Calu3 (cell line): Measurements from ENCODE around the gene DNMBP. TPM values are rescaled to one million over a fixed set of nuclear protein-coding genes. Genes with fewer than 3 reads are reported as not detected.
"Not testable (repeated sequence)": the region's sequence is repeated elsewhere in the genome, so short reads cannot be mapped to it uniquely, and the experiment has no call there.

Source experiments
- BruUV-seq: library from RNA; stranded (reverse); fragments of 400-500 nt; replicated peaks from 2 replicates; lab custom pipeline; 2021; lab: Mats Ljungman, UMichigan
- CTCF ChIA-PET: fragments of 300-600 bp; sonication (Branson Sonifier 250); formaldehyde crosslinking; loops from one replicate; lab custom pipeline; 2022; ENCODE audit warnings: antibody characterized with exemption; lab: Charles Lee
- DNase-seq: peaks from one replicate; pipeline ENCODE4 v3.0.0; 2022
- H3K27ac Mint-ChIP-seq: one replicate; pipeline ENCODE4 v1.8.0; 2022; ENCODE audit warnings: mixed read lengths; ENCODE audit not compliant: unreplicated experiment
- H3K27me3 Mint-ChIP-seq: one replicate; pipeline ENCODE4 v1.8.0; 2022; ENCODE audit warnings: mixed read lengths; ENCODE audit not compliant: unreplicated experiment
- H3K36me3 Mint-ChIP-seq: one replicate; pipeline ENCODE4 v1.8.0; 2022; ENCODE audit warnings: mild to moderate bottlenecking, moderate library complexity, mixed read lengths; ENCODE audit not compliant: insufficient read depth, unreplicated experiment
- H3K4me1 Mint-ChIP-seq: one replicate; pipeline ENCODE4 v1.8.0; 2022; ENCODE audit warnings: mild to moderate bottlenecking, low read depth, mixed read lengths; ENCODE audit not compliant: unreplicated experiment
- H3K4me3 Mint-ChIP-seq: one replicate; pipeline ENCODE4 v1.8.0; 2022; ENCODE audit warnings: mild to moderate bottlenecking, low read depth, moderate library complexity, mixed read lengths; ENCODE audit not compliant: unreplicated experiment
- H3K9me3 Mint-ChIP-seq: one replicate; pipeline ENCODE4 v1.8.0; 2022; ENCODE audit warnings: low read depth, mixed read lengths; ENCODE audit not compliant: unreplicated experiment
- intact Hi-C: fragments of 100-400 bp; cut with micrococcal nuclease; formaldehyde crosslinking; loops from one replicate; pipeline ENCODE4 v1.10.0; 2022; ENCODE audit not compliant: unreplicated experiment
- total RNA-seq: library from RNA; stranded (reverse); gene quantifications from 2 replicates; pipeline ENCODE4 v1.2.3, GENCODE V29; 2022
- TF ChIP-seq, protein P1 (sequence below): fragments of 200-600 bp; IDR thresholded peaks from one replicate; pipeline ENCODE4 v1.8.0; 2022; ENCODE audit warnings: antibody characterized with exemption; ENCODE audit not compliant: unreplicated experiment

Gene DNMBP
- total RNA-seq, 1 experiment from 2014 or later = 17.6 TPM

DNA sequence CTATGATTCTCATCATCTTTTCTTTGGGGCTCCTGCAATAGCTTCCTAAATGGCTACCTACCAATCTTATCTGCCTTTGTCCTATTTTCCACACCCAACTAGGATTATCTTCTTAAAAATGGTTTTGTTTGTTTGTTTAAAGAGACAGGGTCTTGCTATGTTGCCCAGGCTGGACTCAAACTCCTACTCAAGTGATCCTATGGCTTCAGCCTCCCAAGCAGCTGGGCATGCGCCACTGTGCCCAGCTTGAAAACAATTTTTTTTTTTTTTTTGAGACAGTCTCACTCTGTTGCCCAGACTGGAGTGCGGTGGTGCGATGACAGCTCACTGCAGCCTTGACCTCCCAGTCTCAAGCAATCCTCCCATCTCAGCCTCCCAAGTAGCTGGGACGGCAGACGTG, 14.9 kb downstream of the DNMBP start:
- Mint-ChIP-seq H3K27ac (no peak overlapping the region), H3K4me1 (no peaks in the 10 kb centered on the region), H3K4me3 (no peak overlapping the region), H3K27me3 (no peaks in the 10 kb centered on the region), H3K36me3 (no peaks in the 10 kb centered on the region), H3K9me3 (no peaks in the 10 kb centered on the region)
- DNase-seq = no peak
- TF ChIP-seq, protein P1, sequence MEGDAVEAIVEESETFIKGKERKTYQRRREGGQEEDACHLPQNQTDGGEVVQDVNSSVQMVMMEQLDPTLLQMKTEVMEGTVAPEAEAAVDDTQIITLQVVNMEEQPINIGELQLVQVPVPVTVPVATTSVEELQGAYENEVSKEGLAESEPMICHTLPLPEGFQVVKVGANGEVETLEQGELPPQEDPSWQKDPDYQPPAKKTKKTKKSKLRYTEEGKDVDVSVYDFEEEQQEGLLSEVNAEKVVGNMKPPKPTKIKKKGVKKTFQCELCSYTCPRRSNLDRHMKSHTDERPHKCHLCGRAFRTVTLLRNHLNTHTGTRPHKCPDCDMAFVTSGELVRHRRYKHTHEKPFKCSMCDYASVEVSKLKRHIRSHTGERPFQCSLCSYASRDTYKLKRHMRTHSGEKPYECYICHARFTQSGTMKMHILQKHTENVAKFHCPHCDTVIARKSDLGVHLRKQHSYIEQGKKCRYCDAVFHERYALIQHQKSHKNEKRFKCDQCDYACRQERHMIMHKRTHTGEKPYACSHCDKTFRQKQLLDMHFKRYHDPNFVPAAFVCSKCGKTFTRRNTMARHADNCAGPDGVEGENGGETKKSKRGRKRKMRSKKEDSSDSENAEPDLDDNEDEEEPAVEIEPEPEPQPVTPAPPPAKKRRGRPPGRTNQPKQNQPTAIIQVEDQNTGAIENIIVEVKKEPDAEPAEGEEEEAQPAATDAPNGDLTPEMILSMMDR = no peak
- no TSS peak for BruUV-seq
- CTCF ChIA-PET = interaction anchor here (0.7 kb wide), 1 partner anchor 17 kb away, joined by 3 read pairs; no protein-coding TSS in a partner anchor
- intact Hi-C loops = no loop called here

DNA sequence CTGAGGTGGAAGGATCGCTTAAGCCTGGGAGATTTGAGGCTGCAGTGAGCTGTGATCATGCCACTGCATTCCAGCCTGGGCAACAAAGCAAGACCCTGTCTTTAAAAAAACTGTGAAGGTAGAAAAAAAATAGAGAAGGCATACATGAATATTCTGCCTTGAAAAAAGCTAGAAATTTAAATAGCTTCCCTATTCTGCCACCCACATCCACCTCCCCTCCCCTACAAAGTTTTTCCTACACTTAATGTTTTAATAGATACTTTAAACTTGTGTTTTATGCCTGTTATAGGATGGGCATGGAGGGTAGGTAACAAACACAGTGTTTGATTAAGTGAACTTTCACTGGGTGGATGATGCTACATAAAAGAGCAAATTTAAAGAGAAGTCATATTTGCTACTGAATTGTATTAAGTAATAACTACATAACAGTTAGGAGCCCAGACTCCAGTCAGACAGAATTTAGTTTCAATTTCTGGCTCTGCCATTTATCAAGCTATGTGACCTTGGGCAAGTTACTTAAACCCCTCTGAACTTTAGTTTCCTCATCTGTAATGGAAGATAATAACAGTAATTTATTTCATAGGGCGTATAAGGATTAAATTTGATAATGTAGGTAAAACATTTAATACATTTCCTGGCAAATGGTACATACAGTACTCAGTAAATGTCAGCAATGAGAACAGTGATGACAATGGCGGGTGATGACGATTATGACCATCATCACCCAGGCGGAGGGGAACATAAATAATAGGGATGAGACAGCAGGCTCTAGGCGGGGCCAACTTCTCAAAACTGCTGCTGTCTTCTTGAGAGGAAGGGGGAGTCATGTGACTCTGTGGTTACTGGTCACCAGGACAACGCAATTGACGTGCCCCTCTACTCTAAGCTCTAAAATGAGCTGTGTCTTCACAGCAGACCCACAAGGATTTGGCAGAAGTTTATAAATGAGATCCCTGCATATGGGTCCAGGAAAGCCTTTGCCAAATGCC, 15.8 kb downstream of the DNMBP start:
- intact Hi-C loops = no loop called here
- TF ChIP-seq, protein P1 = no peak
- Mint-ChIP-seq H3K9me3 (no peaks in the 10 kb centered on the region), H3K4me1 (no peaks in the 10 kb centered on the region), H3K27me3 (no peaks in the 10 kb centered on the region), H3K27ac (no peak overlapping the region), H3K36me3 (no peaks in the 10 kb centered on the region), H3K4me3 (no peak overlapping the region)
- no peak for DNase-seq
- no TSS peak for BruUV-seq
- CTCF ChIA-PET = interaction anchor here (0.7 kb wide), 1 partner anchor 17 kb away, joined by 3 read pairs; no protein-coding TSS in a partner anchor

DNA sequence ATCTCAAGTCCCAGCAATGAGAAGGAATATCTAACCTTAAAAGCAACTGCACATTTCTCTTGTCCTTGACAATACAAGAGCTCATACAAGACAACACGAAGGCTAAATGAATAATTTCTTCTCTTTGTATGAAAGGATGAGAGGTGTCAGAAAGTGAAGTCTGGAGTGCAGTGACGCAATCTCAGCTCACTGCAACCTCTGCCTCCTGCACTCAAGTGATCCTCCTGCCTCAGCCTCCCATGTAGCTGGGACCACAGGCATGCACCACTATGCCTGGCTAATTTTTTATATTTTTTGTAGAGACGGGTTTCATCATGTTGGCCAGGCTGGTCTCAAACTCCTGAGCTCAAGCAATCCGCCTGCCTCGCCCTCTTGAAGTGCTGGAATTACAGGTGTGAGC, 24.1 kb downstream of the DNMBP start:
- intact Hi-C loops, H3K4me3 Mint-ChIP-seq, H3K9me3 Mint-ChIP-seq, BruUV-seq, CTCF ChIA-PET, H3K27me3 Mint-ChIP-seq, DNase-seq, H3K36me3 Mint-ChIP-seq, H3K27ac Mint-ChIP-seq: not testable (repeated sequence)
- H3K4me1 Mint-ChIP-seq = peaks cover 17% of the 10 kb centered on the region

DNA sequence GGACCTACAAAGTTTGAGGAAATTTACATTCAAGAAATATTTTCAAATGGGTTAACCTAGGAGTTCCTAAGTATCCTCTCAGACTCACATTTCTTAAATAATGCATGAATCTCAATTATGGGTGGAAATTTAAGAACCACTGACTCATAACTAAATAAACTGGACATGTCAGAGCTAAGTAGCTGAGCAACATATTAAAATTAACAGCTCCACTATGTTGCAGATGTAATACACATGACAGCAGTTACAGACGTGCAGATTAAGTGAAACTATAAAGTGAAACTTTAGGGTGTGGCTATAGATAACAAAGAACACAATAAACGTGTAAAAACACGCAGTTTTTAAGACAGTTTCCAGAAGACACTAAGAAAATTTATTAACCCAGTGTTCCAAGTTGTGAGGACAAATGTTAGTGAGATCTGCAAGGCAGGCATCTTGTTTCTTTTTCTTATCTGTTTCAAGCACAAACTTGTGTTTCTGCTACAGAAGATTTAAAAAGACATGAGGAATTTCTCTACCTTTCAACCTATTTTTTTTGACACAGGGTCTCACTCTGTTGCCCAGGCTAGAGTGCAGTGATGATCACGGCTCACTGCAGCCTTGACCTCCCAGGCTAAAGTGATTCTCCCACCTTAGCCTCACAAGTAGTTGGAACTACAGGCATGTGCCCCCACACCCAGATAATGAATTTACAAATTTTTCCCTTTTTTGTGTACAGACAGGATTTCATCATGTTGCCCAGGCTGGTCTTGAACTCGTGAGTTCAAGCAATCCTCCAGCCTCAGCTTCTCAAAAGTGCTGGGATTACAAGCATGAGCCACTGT, 25.3 kb downstream of the DNMBP start:
- no peak overlapping the region for H3K27ac Mint-ChIP-seq
- no TSS peak for BruUV-seq

More for the DNA sequence above, 25.3 kb downstream of the DNMBP start:
- Mint-ChIP-seq H3K9me3 (no peaks in the 10 kb centered on the region), H3K4me1 (peaks cover 21% of the 10 kb centered on the region), H3K27me3 (no peaks in the 10 kb centered on the region), H3K4me3 (no peak overlapping the region), H3K36me3 (no peaks in the 10 kb centered on the region)
- intact Hi-C loops = no loop called here
- TF ChIP-seq, protein P1 = no peak
- no peak for DNase-seq
- CTCF ChIA-PET = interaction anchor here (0.6 kb wide), 1 partner anchor 20 kb away, joined by 4 read pairs; no protein-coding TSS in a partner anchor
